ENCODE results near the gene TIAM2.
A peak's percentile ranks its signal among the peaks of the same experiment; 100 is the strongest.
"Not testable (repeated sequence)": the region's sequence is repeated elsewhere in the genome, so short reads cannot be mapped to it uniquely, and the experiment has no call there.

Gene TIAM2

DNA sequence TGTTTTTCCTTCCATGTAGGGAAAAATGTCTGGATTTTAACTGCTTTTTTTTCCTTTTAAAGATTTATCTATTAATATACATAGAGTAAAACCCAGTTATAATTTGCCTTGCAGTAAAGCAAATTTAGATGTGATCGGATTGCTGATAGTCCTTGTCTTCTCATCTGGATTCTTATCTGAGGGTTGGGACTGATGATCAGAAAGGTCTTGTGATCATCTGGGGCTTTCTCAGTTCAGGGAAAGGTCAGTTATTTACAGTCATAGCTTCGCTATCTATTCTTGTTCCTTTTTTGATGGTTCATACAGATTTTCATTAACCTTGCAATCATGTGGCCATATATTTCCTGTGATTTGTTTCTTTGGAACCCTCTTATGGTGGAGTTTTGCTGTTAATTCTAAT, 204.9 kb downstream of the TIAM2 start:
- DNase-seq (ENCODE audit: low read depth), result no peak

DNA sequence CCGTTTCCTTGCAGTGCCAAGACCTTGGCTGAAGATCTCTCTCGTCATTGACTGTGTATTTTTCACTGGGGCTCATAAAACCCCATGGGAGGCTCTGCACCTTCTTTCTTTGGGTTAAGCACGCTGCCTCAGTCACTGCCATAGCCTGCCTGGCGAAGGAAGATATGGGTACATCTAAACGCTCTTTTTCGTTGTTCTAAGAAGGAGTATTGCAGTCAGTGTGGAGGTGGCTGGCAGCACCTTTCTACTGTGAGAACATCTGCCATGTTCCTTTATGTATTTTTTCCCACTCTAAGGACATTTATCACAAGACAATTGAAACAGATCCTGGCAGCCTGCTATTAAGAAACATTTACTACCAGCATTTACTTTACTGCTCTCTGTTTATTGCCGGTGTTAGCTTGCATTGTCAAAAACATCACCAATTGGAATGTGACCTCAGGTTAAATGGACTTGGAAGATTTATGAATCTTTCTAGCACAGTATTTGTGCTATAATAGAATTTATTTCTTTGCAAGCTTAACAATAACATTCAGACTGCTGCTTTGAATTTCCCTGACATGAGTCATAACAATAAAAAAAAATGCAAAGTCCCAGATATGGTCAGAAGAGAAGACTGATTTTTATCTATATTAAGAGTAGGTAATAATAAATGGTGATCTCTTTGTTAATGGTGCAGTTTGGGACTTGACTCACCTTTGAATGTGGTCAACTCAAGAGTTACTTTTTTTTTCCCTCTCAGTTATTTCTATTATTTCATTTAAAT, 206.5 kb downstream of the TIAM2 start:
- peak; percentile 66 for DNase-seq (ENCODE audit: low read depth)

DNA sequence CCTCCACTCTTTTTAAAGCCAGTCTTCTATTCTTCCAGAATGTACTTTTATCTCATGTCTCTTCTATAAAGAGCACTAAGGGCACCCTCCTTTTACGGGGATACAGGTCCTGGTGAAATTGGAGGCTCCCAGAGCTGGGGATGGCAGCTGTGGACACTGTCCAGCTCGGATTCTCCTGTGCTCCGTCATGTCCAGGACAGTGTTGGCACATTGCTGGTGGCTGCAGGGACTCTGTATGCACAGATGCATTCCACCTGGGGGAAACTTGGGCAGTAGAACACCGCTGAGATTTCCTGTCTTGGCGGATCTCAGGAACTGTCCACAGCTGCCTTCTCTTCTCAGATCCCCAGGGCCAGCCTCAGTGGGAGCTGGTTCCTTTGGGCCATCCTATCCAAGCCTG, 212.1 kb downstream of the TIAM2 start:
- DNase-seq (ENCODE audit: low read depth), result no peak

DNA sequence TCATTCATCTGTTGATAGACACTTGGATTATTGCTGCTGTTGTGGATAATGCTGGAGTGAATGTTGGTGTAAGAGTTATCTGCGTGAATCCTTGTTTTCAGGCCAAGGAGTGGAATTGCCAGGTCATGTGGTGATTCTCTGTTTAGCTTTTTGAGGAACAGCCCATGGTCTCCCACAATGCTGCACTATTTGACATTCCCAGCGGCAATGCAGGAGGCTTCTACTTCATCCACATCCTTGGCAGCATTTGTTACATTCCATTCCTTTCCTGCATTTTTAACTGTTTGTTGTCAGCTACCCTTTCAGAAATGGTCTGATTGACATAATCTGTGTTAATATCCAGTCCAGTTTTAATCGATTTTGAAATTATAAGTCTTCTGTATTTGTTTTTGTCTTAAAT, 217.0 kb downstream of the TIAM2 start:
- no peak for DNase-seq (ENCODE audit: low read depth)

DNA sequence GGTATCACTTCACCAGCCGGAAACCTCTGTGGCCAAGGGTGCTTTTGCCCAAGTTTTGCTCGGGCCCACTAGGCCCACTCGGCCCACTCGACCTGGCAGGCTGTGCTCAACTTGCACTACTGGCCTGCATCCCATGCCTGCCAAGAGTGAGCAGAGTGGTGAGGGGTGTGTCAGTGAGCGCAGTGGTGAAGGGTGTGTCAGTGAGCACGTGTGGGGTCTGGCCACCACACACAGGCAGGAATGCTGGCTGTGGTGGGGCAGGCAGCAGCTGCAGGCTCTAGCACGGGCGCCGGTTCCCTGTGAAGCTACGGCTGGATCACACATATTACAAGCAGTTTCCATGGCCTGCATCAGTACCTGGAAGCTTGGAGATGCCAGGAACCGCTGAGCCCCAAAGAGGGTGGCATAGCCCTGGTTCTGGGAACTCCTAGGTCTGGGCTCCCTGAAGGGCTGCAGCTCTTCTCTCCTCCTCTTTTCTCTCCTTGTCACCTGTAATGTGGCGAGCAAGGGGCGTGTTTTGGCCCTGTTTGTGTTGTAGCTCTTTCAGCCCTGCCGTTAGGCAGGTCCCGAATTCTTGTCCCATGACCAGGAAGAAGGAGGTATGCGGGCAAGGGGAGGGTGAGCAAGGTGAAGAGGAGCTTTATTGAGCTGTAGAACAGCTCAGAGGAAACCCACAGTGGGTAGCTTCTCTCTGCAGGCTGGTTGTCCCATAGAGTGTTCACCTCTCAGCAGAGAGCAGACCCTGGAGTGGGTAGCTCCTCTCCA, 217.7 kb downstream of the TIAM2 start:
- DNase-seq (ENCODE audit: low read depth), result no peak

DNA sequence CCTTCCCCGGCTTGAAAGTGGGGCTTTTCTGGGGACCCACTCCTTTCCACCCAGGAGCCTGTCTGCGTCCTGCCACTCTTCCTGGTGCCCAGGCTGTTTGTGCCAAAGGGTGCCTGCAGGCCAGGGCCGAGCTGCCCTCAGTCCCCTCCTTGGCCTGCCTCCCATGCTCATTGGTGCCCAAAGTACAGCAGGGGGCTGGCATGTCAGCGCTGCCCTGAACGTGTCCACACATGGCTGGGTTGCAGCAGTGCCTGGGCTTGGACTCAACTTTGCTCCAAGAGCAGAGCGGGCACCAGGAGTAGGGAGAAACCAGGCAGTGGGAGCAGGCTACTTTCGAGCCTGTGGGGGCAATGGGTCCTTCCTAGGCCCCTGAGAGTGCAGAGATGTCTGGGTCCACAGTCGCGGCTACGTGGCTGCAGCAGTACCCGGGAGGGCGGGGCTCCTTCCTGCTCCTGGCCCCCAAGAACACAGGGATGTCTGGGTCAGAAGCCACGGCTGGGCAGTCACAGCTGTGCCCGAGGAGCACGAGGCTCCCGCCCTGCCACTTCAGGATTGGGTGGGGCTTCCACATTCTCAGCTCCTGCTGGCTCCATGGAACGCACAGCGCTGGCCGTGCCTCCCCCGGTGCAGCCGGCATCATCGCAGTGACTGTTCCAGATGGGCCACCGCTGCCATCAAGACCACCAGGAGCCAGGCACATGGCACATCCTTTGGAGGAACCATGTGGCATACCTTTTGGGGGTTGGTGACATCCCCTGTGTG, 218.7 kb downstream of the TIAM2 start:
- DNase-seq (ENCODE audit: low read depth), result no peak

DNA sequence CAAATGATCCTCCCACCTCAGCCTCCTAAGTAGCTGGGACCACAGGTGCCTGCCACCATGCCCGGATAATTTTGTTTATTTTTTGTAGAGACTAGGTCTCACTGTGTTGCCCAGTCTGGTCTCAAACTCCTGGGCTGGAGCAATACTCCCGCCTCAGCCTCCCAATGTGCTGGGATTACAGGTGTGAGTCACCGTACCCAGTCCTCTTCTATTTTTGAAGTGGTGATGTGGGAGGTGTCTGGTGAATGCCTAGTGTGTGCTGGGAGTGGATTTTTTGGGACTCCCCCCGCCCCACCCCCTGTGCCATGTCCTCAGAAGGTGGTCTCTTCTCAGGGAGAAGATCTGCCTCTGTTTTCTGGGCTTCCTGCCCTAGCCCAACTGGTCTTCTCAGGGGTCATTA, 220.8 kb downstream of the TIAM2 start:
- no peak for DNase-seq (ENCODE audit: low read depth)

DNA sequence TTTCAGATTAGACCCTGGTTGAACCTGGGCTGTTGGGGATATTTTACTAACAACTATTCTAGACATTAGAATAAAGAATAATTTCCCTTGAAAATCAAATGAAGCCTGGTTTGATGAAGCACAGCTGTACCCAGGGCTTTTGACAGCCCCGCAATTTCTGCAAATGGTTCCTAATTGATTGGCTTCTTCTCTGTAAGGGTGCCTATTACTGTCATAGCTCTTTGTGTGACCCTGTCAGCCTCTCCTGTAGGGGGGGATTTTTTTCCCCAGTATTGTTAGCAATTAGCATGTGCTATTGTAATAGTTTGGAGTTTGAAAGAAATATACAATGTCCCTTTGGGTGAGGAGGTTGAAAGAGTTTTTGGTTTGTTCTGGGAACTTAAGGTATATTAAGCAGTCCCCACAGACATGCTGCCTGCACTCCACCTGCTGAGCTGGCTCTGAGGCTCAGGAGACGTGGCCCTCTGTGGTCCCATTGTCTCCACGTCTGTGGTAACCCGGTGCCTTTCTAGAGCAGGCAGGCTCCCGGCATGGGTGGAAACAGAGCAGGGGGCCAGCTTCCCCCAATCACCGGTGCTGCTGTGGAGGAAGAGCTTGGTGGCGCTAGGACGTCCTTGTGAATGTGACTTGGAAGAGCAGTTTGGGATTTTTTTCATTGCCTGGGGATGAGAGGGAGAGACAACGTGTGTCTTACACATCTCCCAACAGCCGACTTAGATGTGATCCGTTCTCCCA, 221.4 kb downstream of the TIAM2 start:
- no peak for DNase-seq (ENCODE audit: low read depth)

DNA sequence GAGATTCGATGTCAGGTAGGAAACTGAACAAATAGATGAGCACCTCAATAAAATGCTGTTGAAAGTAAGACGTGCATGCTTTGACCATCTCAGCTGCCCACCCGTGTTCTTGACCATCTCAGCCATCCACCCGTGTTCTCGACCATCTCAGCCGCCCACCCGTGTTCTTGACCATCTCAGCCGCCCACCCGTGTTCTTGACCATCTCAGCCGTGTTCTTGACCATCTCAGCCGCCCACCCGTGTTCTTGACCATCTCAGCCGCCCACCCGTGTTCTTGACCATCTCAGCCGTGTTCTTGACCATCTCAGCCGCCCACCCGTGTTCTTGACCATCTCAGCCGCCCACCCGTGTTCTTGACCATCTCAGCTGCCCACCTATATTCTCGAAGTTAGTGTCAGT, 223.6 kb downstream of the TIAM2 start:
- DNase-seq (ENCODE audit: low read depth), result not testable (repeated sequence)

DNA sequence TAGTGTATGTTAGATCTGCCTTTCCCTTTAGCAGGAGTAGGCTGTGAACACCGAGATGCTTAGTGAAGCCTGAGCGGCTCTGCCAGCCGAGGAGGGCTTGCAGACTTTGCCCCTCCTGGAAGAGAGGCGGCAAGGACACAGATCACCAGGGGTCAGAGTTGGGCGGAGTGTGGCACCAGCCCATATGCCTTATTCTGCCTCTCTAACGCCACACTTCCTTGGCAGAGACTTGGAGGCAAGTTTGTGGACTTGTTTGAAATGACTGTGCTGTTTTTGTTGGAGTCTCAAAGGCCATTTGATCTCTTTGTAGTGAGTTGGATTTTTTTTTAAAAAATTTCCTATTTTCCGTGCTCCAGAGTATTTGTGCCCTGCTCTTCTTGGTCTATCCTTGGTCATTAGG, 224.2 kb downstream of the TIAM2 start:
- DNase-seq (ENCODE audit: low read depth), result no peak

DNA sequence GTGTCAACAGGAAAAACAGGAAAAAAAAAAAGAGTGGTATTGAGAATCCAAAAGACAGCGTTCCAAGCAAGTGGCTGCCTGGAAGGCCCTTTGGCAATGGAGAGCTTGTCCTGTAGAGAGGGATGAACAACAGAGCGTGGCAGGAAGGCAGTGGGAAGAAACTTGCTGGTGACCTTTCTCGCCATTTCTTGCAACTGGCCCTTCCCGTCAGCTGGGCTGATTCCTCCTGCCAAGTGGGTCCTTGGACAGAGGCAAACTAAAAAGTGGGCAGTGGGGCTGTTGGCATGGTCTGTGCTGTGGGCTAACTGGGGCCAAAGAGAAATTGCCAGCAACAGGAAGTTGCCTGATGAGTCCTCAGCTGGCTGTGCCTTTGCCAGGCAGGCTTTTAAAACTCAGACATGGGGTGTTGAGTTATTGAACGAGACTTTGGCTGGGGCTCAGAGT, 224.8 kb downstream of the TIAM2 start:
- DNase-seq (ENCODE audit: low read depth), result no peak

DNA sequence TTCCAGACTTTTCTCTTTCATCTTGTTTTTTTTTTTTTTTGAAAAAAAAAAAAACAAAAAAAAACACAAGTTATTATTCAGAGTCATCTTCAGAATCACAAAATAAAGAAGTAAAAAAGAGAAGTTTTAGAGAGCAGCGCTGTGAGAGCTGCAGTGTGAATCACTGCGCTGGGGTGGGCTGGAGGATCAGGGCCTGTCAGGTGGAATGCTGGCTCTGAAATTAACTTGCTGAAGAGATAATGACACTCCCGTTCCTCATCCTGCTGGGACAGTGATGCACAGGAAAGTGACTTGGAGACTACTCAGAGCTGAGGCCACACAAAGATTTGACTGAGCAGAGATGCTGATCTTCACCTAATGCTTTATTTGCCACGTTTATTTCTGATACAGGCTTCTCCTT, 226.0 kb downstream of the TIAM2 start:
- no peak for DNase-seq (ENCODE audit: low read depth)

DNA sequence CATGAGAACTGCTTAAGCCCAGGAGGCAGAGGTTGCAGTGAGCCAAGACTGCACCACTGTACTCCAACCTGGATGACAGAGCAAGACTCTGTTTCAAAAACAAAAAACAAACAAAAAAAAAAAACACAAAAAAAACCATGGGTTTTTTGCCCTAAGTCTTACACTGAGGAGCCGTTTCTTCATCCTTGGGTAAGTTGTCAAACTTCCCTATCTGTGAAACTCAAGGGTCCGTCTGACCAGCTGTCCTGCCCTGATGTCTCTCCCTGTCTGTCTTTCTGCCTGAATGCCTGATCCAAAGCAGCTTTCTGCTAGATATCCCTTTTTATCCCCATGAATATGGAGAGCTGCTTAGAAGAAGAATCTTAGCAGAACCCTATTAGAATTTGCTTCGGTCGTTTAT, 227.4 kb downstream of the TIAM2 start:
- DNase-seq (ENCODE audit: low read depth), result no peak

DNA sequence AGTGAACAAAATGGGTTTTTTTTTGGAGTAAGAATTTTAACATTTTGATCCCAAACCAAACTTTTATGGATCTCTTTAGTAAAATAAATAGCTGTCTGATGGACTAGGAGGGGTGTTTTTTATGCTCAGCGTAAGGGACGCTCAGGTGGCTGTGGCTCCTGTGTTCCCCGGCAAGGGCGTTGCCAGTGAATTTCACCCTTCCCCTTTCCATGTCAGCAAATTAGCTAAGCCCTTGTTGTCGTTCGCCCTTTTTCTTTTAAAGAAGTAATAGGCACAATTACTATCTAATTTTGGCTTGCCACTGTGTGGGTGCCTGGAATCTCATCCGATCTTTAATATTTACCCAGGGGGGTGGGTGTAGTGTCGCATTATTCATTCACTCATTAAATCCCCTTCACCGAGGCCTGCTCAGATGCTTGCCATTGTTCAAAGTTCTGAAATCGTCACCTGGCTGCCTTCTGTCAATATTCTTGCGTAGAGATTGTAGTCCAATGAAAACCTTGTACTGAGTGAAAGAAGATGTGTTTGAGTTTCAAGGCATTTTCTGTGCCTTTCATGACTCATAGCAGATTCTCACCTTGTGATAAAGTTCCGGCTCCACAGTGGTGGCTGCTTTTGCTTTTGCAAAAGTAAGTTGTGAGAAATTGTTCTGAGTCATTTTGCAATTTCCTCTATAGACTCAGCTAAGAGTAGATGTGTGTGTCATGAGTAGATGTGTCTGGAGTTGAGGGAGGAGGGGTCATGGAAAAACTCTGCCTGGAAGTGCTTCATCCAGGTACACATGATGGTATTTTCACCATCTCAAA, 228.7 kb downstream of the TIAM2 start:
- peak; percentile 27 for DNase-seq (ENCODE audit: low read depth)

DNA sequence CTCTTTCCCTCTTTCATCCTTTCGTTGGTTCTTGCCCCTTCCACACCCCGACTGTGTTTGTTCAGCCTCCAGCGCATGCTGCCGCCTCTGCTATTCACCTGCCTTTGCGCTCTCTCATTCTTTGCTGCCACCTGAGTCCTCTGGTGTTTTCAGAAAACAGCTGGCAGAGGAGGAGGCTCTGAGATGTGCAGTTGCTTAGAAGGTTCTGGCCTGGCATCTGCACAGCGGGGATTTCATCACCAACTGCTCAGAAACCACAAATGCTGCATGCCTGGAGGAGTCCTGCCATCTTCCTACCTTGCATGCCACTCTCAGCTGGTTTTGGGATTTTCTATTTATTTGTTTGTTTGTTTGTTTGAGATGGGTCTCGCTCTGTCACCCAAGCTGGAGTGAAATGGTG, 229.5 kb downstream of the TIAM2 start:
- no peak for DNase-seq (ENCODE audit: low read depth)

DNA sequence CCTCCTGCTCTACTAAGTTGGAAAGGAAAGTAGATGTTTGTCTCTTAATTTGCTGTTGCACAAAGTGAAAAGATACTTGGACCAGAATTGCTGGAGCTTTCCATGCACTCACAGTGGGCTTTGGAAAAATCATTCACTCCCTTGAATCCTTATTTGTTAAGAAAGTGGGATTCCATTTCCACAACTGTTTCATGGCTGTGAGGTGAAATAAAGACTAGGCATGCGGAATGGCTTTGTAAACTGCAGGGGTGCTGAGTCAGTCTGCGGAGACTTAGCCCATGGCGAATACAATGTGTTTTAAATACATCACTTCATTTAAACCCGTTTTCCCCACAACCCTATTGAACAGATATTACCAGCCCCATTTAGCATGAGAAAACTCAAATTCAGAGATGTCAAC, 231.9 kb downstream of the TIAM2 start:
- no peak for DNase-seq (ENCODE audit: low read depth)

DNA sequence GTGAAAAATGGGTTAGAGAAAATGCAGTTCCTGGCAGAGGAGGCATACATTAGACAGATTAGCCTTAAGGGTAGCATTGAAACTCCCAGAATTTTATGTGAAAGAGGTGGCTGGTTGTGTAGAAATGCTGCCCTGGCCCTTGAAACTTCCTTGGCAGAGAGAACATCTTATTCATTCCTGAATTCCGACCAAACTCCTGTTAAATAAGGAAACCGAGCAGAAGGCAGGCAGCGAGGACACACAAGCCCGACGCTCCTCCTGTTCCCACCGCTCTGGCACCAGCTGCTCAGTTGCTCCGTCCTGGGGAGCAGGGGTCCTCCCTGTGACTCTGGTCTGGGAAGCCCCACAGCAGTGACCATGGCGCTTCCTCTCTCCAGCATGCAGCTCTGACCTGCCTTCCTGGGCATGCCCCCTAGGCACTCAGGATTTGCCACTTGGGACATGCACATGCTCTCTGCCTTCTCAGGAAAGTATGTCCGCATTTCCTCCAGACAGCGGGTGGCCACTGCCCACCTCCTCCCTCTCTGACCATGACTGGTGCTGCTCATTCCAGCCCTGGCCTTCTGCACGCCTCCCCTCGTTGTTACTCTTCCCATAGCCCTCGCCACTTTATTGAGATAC, 233.5 kb downstream of the TIAM2 start:
- peak; percentile 64 for DNase-seq (ENCODE audit: low read depth)

DNA sequence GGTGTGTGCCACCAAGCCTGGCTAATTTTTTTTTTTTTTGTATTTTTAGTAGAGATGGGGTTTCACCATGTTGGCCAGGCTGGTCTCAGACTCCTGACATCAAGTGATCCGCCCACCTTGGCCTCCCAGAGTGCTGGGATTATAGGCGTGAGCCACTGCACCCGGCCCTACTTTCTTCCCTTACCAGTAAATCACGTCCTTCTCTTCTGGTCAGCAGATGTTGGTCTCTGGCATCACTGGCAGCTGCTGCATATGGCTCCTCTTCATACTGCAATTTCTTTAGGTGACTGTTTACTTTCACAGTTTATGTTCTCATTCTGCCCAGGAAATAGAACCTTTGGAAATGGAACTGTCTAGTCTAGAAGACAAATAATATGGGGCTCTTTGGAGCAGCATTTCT, 235.9 kb downstream of the TIAM2 start:
- DNase-seq (ENCODE audit: low read depth), result not testable (repeated sequence)

DNA sequence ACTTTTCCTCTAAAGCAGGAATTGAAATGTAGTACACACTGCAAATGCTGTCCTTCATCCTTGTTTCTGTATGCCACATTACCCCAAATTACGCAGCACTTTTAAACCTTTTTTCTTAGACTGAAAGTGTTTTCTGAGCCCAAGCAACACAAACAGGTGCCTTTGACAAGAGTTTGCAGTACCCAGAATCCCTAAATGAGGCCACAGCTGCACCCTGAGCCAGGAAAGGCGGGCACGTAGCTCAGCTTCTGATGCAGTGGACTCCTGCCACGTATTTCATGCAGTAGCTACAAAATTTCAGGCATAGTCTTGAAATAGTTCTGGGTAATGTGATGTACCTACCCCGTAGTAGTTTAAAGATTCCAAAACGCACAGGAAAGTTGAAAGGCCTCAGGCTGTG, 237.7 kb downstream of the TIAM2 start:
- no peak for DNase-seq (ENCODE audit: low read depth)

DNA sequence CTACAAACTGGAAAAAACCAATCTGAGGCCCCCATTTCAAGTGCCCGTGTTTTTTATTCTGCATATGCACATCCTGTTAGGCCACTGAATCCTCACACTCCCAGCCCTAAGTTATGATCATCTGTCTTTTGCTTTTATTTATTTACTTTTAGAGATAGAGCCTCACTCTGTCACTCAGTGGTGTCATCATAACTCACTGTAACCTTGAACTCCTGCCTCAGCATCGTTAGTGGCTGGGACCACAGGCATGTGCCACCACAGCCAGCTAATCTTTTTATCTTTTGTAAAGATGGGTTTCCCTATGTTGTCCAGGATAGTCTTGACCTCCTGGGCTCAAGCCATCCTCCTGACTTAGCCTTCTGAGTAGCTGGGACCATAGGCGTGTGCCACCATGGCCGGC, 239.1 kb downstream of the TIAM2 start:
- DNase-seq (ENCODE audit: low read depth), result no peak

DNA sequence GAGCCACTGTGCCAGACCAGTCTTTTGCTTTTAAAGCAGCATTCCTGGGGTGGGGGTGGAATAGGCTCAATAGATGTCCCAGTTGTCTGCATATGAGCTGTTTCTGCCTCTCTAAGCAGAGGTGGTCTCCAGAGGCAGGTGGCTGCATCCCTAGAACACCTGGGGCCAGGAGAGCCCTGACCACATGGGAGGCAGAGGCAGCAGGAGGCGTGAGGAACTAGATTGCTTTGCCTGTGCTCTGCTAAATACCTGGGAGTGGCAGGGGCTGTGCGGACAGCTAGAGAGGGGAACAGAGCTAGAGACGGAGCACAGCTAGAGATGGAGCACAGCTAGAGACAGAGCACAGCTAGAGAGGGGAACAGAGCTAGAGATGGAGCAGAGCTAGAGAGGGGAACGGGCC, 239.6 kb downstream of the TIAM2 start:
- DNase-seq (ENCODE audit: low read depth), result no peak
